DND-41 (cell line): ENCODE measurements around the gene ANKRD33.

ENCODE experiments used
- CTCF ChIP-seq: IDR thresholded peaks from 2 replicates; pipeline ENCODE4 v1.5.1; 2012; ENCODE audit warnings: borderline replicate concordance, low read length, moderate library complexity, mild to moderate bottlenecking; ENCODE audit not compliant: poor library complexity, severe bottlenecking; ENCODE audit errors: extremely low read depth
- EZH2 ChIP-seq: IDR thresholded peaks from 3 replicates; pipeline ENCODE4 v1.6.1; 2012; ENCODE audit warnings: borderline replicate concordance, low read depth, mild to moderate bottlenecking, moderate library complexity, low read length, inconsistent platforms; ENCODE audit not compliant: severe bottlenecking

DNA sequence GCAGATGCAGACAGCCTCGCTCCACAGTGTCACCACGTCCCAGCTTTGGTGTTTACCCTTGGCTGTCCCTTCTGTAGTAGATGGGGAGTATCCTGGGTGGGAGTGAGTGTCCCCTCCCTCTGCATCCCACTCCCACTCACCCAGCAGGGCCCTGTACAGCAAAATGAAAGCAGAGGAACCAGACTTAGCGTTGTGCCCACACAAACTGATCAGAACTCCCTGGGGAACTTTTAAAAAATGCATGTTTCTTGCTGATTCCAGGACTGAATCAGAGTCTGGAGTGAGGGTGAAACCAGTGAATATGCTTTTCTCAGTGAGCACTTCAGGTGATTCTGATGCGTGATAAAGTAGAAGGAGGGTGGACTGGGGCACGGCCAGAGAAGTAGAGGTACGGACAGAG, 22.3 kb downstream of the ANKRD33 start:
- TF ChIP-seq EZH2 (no peak), CTCF (no peak)
